ENCODE results near the gene KIR2DL1.
"Not testable (repeated sequence)": the region's sequence is repeated elsewhere in the genome, so short reads cannot be mapped to it uniquely, and the experiment has no call there.

Gene KIR2DL1

DNA sequence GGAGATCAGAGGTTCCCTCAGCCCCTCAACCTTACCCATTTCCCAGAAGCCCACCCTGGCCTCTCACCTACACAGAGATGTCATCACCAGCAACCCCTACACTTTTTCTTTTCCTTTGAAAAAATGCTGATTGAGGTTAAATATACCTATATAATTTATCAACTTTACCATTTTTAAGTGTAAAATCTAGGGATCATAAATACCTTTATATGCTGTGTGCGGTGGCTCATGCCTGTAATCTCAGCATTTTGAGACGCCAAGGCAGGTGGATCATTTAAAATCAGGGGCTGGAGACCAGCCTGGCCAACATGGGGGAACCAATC is 36.9 kb downstream of the KIR2DL1 start:
- TF ChIP-seq ZNF768 (tag by site-specific recombination; IDR thresholded peaks at IDR 0.05) = no peak
- TF ChIP-seq GLI2 (tag by site-specific recombination; IDR thresholded peaks at IDR 0.05; ENCODE audit: borderline replicate concordance, low read depth) = no peak
- TF ChIP-seq KLF16 (tag by site-specific recombination; IDR thresholded peaks at IDR 0.05) = no peak
- TF ChIP-seq RBAK (tag by site-specific recombination; IDR thresholded peaks at IDR 0.05) = no peak
- no peak for TF ChIP-seq ZNF341 (tag by site-specific recombination; IDR thresholded peaks at IDR 0.05; ENCODE audit: low read depth)
- no peak for TF ChIP-seq SCRT2 (tag by site-specific recombination; IDR thresholded peaks at IDR 0.05)
- TF ChIP-seq, protein P1, sequence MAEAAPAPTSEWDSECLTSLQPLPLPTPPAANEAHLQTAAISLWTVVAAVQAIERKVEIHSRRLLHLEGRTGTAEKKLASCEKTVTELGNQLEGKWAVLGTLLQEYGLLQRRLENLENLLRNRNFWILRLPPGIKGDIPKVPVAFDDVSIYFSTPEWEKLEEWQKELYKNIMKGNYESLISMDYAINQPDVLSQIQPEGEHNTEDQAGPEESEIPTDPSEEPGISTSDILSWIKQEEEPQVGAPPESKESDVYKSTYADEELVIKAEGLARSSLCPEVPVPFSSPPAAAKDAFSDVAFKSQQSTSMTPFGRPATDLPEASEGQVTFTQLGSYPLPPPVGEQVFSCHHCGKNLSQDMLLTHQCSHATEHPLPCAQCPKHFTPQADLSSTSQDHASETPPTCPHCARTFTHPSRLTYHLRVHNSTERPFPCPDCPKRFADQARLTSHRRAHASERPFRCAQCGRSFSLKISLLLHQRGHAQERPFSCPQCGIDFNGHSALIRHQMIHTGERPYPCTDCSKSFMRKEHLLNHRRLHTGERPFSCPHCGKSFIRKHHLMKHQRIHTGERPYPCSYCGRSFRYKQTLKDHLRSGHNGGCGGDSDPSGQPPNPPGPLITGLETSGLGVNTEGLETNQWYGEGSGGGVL (tag by site-specific recombination; IDR thresholded peaks at IDR 0.05) = no peak
- TF ChIP-seq ZNF184 (tag by site-specific recombination; IDR thresholded peaks at IDR 0.05) = no peak
- TF ChIP-seq ZNF561 (tag by site-specific recombination; IDR thresholded peaks at IDR 0.05; ENCODE audit: borderline replicate concordance) = no peak
- no peak for TF ChIP-seq ZNF248 (tag by site-specific recombination; IDR thresholded peaks at IDR 0.05)
- TF ChIP-seq, protein P2, sequence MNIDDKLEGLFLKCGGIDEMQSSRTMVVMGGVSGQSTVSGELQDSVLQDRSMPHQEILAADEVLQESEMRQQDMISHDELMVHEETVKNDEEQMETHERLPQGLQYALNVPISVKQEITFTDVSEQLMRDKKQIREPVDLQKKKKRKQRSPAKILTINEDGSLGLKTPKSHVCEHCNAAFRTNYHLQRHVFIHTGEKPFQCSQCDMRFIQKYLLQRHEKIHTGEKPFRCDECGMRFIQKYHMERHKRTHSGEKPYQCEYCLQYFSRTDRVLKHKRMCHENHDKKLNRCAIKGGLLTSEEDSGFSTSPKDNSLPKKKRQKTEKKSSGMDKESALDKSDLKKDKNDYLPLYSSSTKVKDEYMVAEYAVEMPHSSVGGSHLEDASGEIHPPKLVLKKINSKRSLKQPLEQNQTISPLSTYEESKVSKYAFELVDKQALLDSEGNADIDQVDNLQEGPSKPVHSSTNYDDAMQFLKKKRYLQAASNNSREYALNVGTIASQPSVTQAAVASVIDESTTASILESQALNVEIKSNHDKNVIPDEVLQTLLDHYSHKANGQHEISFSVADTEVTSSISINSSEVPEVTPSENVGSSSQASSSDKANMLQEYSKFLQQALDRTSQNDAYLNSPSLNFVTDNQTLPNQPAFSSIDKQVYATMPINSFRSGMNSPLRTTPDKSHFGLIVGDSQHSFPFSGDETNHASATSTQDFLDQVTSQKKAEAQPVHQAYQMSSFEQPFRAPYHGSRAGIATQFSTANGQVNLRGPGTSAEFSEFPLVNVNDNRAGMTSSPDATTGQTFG (tag by site-specific recombination; IDR thresholded peaks at IDR 0.05; ENCODE audit: borderline replicate concordance) = no peak
- TF ChIP-seq ZNF629 (tag by site-specific recombination; IDR thresholded peaks at IDR 0.05) = no peak
- TF ChIP-seq ZBTB8A (tag by site-specific recombination; IDR thresholded peaks at IDR 0.05) = no peak
- H3K27ac ChIP-seq (ENCODE audit: extremely low read depth, low read depth, low read length) = no peak overlapping the region
- CTCF ChIA-PET = no interaction called here
- no peaks in the 10 kb centered on the region for H3K9me3 ChIP-seq (ENCODE audit: control insufficient read depth, insufficient read depth, low read depth, low read length)
- no peaks in the 10 kb centered on the region for H3K4me1 ChIP-seq (ENCODE audit: control insufficient read depth, insufficient read depth, low read length)
- POLR2A ChIA-PET = no interaction called here
- no peaks in the 10 kb centered on the region for H3K36me3 ChIP-seq (ENCODE audit: control insufficient read depth in 2 of 2, insufficient read depth in 1 of 2, low read length in 2 of 2)
- H3K4me3 ChIP-seq (ENCODE audit: low read depth, low read length) = no peak overlapping the region

DNA sequence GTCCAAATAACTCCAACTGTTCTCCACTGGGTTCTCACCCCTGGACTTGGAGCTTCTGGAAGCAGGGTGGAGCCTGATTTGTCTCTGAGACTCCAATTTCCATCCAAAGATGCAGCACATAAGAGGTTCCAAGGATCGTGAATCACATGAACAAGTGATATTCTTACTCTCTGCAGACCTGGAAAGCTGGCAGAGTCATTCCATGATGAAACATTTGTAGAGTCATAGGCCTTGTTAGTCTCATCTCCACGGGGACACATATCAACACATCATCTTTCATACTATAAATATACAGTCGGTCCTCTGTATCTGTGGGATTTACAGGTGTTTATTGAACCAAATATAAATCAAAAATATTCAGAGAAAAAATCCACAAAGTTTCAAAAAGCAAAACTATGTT is 45.0 kb downstream of the KIR2DL1 start:
- H3K4me1 ChIP-seq (ENCODE audit: control insufficient read depth, insufficient read depth, low read length); H3K9me3 ChIP-seq (ENCODE audit: control insufficient read depth, insufficient read depth, low read depth, low read length); POLR2A ChIA-PET; H3K4me3 ChIP-seq (ENCODE audit: low read depth, low read length); H3K27ac ChIP-seq (ENCODE audit: extremely low read depth, low read depth, low read length); CTCF ChIA-PET; H3K36me3 ChIP-seq (ENCODE audit: control insufficient read depth in 2 of 2, insufficient read depth in 1 of 2, low read length in 2 of 2): not testable (repeated sequence)

DNA sequence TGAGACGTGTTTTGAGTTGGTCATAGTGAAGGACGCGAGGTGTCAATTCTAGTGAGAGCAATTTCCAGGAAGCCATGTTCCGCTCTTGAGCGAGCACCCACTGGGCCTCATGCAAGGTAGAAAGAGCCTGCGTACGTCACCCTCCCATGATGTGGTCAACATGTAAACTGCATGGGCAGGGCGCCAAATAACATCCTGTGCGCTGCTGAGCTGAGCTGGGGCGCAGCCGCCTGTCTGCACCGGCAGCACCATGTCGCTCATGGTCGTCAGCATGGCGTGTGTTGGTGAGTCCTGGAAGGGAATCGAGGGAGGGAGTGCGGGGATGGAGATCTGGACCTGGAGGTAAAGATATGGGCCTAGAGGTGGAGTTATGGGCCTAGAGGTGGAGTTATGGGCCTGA is 46.7 kb downstream of the KIR2DL1 start, which contains the start of gene KIR3DL1:
TSS of gene KIR3DL1 (plus strand) at position 218 of the 400 bp plus-strand sequence.
- CTCF ChIA-PET; H3K9me3 ChIP-seq (ENCODE audit: control insufficient read depth, insufficient read depth, low read depth, low read length); H3K4me3 ChIP-seq (ENCODE audit: low read depth, low read length); H3K36me3 ChIP-seq (ENCODE audit: control insufficient read depth in 2 of 2, insufficient read depth in 1 of 2, low read length in 2 of 2); H3K27ac ChIP-seq (ENCODE audit: extremely low read depth, low read depth, low read length); POLR2A ChIA-PET; H3K4me1 ChIP-seq (ENCODE audit: control insufficient read depth, insufficient read depth, low read length): not testable (repeated sequence)

DNA sequence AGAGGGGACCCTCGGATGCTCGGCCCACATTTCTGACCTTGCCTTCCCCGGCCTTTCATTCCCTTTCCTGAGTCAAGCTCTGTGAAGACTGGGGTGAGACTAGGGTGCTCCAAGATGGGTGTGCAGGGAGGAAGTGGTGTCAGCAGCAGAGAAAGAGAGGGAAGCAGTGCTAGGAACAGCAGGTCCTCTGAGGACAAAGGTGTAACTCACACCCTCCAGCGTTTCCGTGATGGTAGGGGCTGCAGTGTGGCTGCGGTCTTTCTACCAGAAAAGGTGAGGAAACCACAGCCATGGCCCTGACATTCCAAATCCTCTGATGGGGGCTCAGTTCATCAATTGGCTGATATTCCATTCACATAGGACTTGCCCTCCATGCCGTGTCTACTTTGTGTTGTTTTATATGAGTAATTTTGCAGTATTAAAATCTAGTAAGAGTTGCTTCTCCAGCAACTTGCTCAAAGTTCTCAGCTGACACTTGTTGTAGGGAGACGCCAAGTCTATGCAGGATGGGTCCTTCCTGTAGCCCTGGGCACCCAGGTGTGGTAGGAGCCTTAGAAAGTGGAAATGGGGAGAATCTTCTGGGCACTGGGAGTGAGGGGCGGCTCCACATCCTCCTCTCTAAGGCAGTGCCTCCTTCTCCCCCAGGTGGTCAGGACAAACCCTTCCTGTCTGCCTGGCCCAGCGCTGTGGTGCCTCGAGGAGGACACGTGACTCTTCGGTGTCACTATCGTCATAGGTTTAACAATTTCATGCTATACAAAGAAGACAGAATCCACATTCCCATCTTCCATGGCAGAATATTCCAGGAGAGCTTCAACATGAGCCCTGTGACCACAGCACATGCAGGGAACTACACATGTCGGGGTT is 48.3 kb downstream of the KIR2DL1 start:
- no peaks in the 10 kb centered on the region for H3K4me1 ChIP-seq (ENCODE audit: control insufficient read depth, insufficient read depth, low read length)
- H3K27ac ChIP-seq (ENCODE audit: extremely low read depth, low read depth, low read length) = no peak overlapping the region
- ChIA-PET POLR2A (no interaction called here), CTCF (no interaction called here)
- no peak for TF ChIP-seq SP2 (tag by site-specific recombination; IDR thresholded peaks at IDR 0.05)
- TF ChIP-seq, protein P3, sequence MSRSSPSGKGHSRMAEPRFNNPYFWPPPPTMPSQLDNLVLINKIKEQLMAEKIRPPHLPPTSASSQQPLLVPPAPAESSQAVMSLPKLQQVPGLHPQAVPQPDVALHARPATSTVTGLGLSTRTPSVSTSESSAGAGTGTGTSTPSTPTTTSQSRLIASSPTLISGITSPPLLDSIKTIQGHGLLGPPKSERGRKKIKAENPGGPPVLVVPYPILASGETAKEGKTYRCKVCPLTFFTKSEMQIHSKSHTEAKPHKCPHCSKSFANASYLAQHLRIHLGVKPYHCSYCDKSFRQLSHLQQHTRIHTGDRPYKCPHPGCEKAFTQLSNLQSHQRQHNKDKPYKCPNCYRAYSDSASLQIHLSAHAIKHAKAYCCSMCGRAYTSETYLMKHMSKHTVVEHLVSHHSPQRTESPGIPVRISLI (tag by site-specific recombination; IDR thresholded peaks at IDR 0.05) = no peak
- TF ChIP-seq, protein P4, sequence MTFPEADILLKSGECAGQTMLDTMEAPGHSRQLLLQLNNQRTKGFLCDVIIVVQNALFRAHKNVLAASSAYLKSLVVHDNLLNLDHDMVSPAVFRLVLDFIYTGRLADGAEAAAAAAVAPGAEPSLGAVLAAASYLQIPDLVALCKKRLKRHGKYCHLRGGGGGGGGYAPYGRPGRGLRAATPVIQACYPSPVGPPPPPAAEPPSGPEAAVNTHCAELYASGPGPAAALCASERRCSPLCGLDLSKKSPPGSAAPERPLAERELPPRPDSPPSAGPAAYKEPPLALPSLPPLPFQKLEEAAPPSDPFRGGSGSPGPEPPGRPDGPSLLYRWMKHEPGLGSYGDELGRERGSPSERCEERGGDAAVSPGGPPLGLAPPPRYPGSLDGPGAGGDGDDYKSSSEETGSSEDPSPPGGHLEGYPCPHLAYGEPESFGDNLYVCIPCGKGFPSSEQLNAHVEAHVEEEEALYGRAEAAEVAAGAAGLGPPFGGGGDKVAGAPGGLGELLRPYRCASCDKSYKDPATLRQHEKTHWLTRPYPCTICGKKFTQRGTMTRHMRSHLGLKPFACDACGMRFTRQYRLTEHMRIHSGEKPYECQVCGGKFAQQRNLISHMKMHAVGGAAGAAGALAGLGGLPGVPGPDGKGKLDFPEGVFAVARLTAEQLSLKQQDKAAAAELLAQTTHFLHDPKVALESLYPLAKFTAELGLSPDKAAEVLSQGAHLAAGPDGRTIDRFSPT (tag by site-specific recombination; IDR thresholded peaks at IDR 0.05) = no peak
- TF ChIP-seq ZBTB21 (tag by site-specific recombination; IDR thresholded peaks at IDR 0.05) = no peak
- TF ChIP-seq ZNF341 (tag by site-specific recombination; IDR thresholded peaks at IDR 0.05; ENCODE audit: low read depth) = no peak
- no peak overlapping the region for H3K4me3 ChIP-seq (ENCODE audit: low read depth, low read length)
- H3K9me3 ChIP-seq (ENCODE audit: control insufficient read depth, insufficient read depth, low read depth, low read length) = no peaks in the 10 kb centered on the region
- no peaks in the 10 kb centered on the region for H3K36me3 ChIP-seq (ENCODE audit: control insufficient read depth in 2 of 2, insufficient read depth in 1 of 2, low read length in 2 of 2)

DNA sequence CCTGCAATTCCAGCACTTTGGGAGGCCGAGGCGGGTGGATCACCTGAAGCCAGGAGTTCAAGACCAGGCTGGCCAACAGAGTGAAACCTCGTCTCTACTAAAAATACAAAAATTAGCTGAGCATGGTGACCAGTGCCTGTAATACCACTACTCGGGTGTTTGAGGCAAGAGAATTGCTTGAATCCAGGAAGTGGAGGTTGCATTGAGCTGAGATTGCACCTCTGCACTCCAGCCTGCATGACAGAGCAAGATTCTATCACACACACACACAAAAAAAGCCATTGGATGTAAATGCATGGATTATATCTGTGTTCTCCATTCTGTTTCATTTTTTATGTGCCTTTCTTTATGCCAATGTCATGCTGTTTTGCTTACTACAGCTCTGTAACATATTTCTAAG is 54.8 kb downstream of the KIR2DL1 start:
- POLR2A ChIA-PET; H3K4me3 ChIP-seq (ENCODE audit: low read depth, low read length); H3K36me3 ChIP-seq (ENCODE audit: control insufficient read depth in 2 of 2, insufficient read depth in 1 of 2, low read length in 2 of 2); CTCF ChIA-PET; H3K27ac ChIP-seq (ENCODE audit: extremely low read depth, low read depth, low read length); H3K9me3 ChIP-seq (ENCODE audit: control insufficient read depth, insufficient read depth, low read depth, low read length); H3K4me1 ChIP-seq (ENCODE audit: control insufficient read depth, insufficient read depth, low read length): not testable (repeated sequence)

All from HEK293 (cell line).